ENCODE data around the gene ZHX3.

- TF ChIP-seq REST (IDR thresholded peaks at IDR 0.05) = no peak
- no peak for TF ChIP-seq SP1 (IDR thresholded peaks at IDR 0.05)
- no peak for TF ChIP-seq TAF1 (conservative IDR thresholded peaks at IDR 0.05)
- no peak for TF ChIP-seq GABPA (IDR thresholded peaks at IDR 0.05 in 1 of 2, conservative IDR thresholded peaks at IDR 0.05 in 1 of 2)
- no peak for TF ChIP-seq EGR1 (IDR thresholded peaks at IDR 0.05; ENCODE audit: low read depth in 2 of 2)
- TF ChIP-seq MAX (IDR thresholded peaks at IDR 0.05) = no peak
- no peak for TF ChIP-seq CTCF (IDR thresholded peaks at IDR 0.05; ENCODE audit: low read depth, low read length, missing input control)
- no peak for TF ChIP-seq ATF3 (IDR thresholded peaks at IDR 0.05)
Measured at GRCh38 chr20:41160686-41161085, 156.8 kb downstream of the ZHX3 start.

All from liver (tissue), 3 donors.